UCSD-AML1 (cell line): ENCODE measurements around the gene ZDHHC8.
A peak's percentile ranks its signal among the peaks of the same experiment; 100 is the strongest.

ENCODE experiments used
- DNase-seq: peaks from one replicate; lab custom pipeline; 2025; ENCODE audit not compliant: unreplicated experiment; lab: John Stamatoyannopoulos, UW

ZDHHC8 gene

GRCh38 chr22:20177217-20177911, 45.8 kb downstream of the ZDHHC8 start:
- DNase-seq = no peak

GRCh38 chr22:20178075-20178914, 46.7 kb downstream of the ZDHHC8 start:
- no peak for DNase-seq

GRCh38 chr22:20178915-20179227, 47.3 kb downstream of the ZDHHC8 start:
- DNase-seq = no peak

- DNase-seq = no peak
Measured at GRCh38 chr22:20179455-20180244, 48.0 kb downstream of the ZDHHC8 start.

- no peak for DNase-seq
Measured at GRCh38 chr22:20180245-20180630, 48.6 kb downstream of the ZDHHC8 start.

- no peak for DNase-seq
Measured at GRCh38 chr22:20180640-20181039, 49.0 kb downstream of the ZDHHC8 start.

- no peak for DNase-seq
Measured at GRCh38 chr22:20181194-20181883, 49.7 kb downstream of the ZDHHC8 start.

- no peak for DNase-seq
Measured at GRCh38 chr22:20181884-20182236, 50.3 kb downstream of the ZDHHC8 start.

GRCh38 chr22:20182365-20182764, 50.8 kb downstream of the ZDHHC8 start:
- DNase-seq = no peak

GRCh38 chr22:20183101-20183500, 51.5 kb downstream of the ZDHHC8 start:
- no peak for DNase-seq

GRCh38 chr22:20183823-20184222, 52.2 kb downstream of the ZDHHC8 start:
- DNase-seq = no peak

- no peak for DNase-seq
Measured at GRCh38 chr22:20184501-20185165, 53.0 kb downstream of the ZDHHC8 start.

GRCh38 chr22:20185750-20186149, 54.1 kb downstream of the ZDHHC8 start:
- no peak for DNase-seq

GRCh38 chr22:20186183-20186870, 54.7 kb downstream of the ZDHHC8 start:
- peak; percentile 24 for DNase-seq

GRCh38 chr22:20186871-20187546, 55.4 kb downstream of the ZDHHC8 start:
- no peak for DNase-seq

GRCh38 chr22:20187777-20188566, 56.4 kb downstream of the ZDHHC8 start:
- no peak for DNase-seq

- no peak for DNase-seq
Measured at GRCh38 chr22:20188567-20188877, 56.9 kb downstream of the ZDHHC8 start.

GRCh38 chr22:20191000-20191515, 59.5 kb downstream of the ZDHHC8 start:
- DNase-seq = no peak

- DNase-seq = no peak
Measured at GRCh38 chr22:20191803-20192202, 60.2 kb downstream of the ZDHHC8 start.
